ENCODE results near the gene TOB2.

Gene TOB2

GRCh38 chr22:41431656-41432055 is 14.9 kb downstream of the TOB2 start:
- no peak overlapping the region for H3K27ac ChIP-seq (ENCODE audit: low read depth, low read length)
- no peak overlapping the region for H3K4me2 ChIP-seq (ENCODE audit: low read depth, low read length, poor library complexity, severe bottlenecking)
- H4K20me1 ChIP-seq (ENCODE audit: low read depth, low read length), result no peaks in the 10 kb centered on the region
- H3K9me2 ChIP-seq (replicated peaks; ENCODE audit: insufficient read depth, low read length), result no peaks in the 10 kb centered on the region
- H3F3A ChIP-seq (ENCODE audit: insufficient read depth), result no peaks in the 10 kb centered on the region
- no peak overlapping the region for H2AFZ ChIP-seq (ENCODE audit: low read depth, low read length, severe bottlenecking)
- TF ChIP-seq CTCF (IDR thresholded peaks at IDR 0.05; ENCODE audit: insufficient read depth, low read length, poor library complexity, severe bottlenecking) (no peak), EZH2phosphoT487 (conservative IDR thresholded peaks at IDR 0.05; ENCODE audit: low read length) (no peak)
- no peaks in the 10 kb centered on the region for H3K9me3 ChIP-seq (ENCODE audit: insufficient read depth, low read length)
- H3K9ac ChIP-seq (ENCODE audit: low read length), result no peak overlapping the region
- H3K36me3 ChIP-seq (ENCODE audit: low read length), result no peaks in the 10 kb centered on the region
- H3K79me2 ChIP-seq (ENCODE audit: insufficient read depth, low read length), result peaks cover 12% of the 10 kb centered on the region; the same call in 1 of the 2 replicates
- H3K4me3 ChIP-seq (ENCODE audit: insufficient read depth, low read length, poor library complexity, severe bottlenecking), result no peak overlapping the region
- H3K27me3 ChIP-seq (ENCODE audit: low read length), result no peaks in the 10 kb centered on the region

DNA sequence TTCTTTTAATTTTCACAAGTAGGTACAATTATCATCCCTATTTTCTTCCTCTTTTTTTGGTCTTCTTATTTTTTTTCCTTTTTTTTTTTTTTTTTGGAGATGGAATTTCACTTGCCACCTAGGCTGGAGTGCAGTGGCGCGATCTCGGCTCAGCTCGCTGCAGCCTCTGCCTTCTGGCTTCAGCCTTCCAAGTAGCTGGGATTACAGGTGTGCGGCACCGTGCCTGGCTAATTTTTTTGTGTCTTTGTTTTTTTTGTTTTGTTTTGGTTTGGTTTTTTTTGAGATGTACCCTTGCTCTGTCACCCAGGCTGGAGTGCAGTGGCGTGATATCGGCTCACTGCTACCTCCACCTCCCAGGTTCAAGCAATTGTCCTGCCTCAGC is 16.7 kb downstream of the TOB2 start:
- TF ChIP-seq CTCF (IDR thresholded peaks at IDR 0.05; ENCODE audit: insufficient read depth, low read length, poor library complexity, severe bottlenecking) (no peak), EZH2phosphoT487 (conservative IDR thresholded peaks at IDR 0.05; ENCODE audit: low read length) (no peak)

DNA sequence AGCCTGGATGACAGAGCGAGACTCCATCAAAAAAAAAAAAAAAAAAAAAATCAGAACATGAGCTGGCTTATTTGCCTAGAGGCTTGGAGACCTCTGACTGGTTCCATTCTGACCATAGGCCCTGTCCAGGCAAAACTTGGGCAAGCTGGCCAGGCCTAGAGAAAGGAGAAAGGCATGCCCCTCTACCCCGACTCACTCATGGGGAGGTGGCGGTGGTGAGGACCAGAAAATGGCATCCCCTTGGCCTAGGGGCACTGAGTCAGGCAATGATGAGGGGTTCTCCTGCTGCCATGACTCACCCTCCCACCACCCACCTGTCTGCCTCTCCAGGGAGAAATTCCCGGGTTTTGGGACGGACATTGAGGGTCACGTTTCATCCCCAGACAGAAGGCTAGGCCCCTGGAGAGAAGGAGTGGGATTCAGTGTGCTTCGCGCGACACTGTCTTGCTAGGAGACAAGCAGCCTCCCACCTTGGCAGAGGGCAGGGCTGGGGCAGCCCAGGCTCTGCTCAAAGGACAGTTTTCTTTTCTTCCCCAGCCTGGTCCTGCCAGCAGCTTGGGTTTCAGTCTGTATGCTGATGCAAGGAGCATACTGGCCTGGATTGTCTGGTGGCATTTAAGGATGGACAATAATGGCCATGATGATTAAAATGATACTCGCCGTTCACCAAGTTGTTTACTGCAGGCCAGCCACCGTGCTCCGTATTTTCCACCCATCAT is 17.2 kb downstream of the TOB2 start:
- no peaks in the 10 kb centered on the region for H3K9me2 ChIP-seq (replicated peaks; ENCODE audit: insufficient read depth, low read length)
- no peaks in the 10 kb centered on the region for H3K9me3 ChIP-seq (ENCODE audit: insufficient read depth, low read length)
- H4K20me1 ChIP-seq (ENCODE audit: low read depth, low read length), result no peaks in the 10 kb centered on the region
- H3K27ac ChIP-seq (ENCODE audit: low read depth, low read length), result no peak overlapping the region
- H3K4me2 ChIP-seq (ENCODE audit: low read depth, low read length, poor library complexity, severe bottlenecking), result no peak overlapping the region
- H3F3A ChIP-seq (ENCODE audit: insufficient read depth), result no peaks in the 10 kb centered on the region
- TF ChIP-seq CTCF (IDR thresholded peaks at IDR 0.05; ENCODE audit: insufficient read depth, low read length, poor library complexity, severe bottlenecking) (no peak), EZH2phosphoT487 (conservative IDR thresholded peaks at IDR 0.05; ENCODE audit: low read length) (no peak)
- H3K9ac ChIP-seq (ENCODE audit: low read length), result no peak overlapping the region
- no peaks in the 10 kb centered on the region for H3K79me2 ChIP-seq (ENCODE audit: insufficient read depth, low read length)
- no peak overlapping the region for H3K4me3 ChIP-seq (ENCODE audit: insufficient read depth, low read length, poor library complexity, severe bottlenecking)
- no peaks in the 10 kb centered on the region for H3K36me3 ChIP-seq (ENCODE audit: low read length)
- H3K27me3 ChIP-seq (ENCODE audit: low read length), result no peaks in the 10 kb centered on the region
- no peak overlapping the region for H2AFZ ChIP-seq (ENCODE audit: low read depth, low read length, severe bottlenecking)

More for the DNA sequence above, 16.7 kb downstream of the TOB2 start:
- no peaks in the 10 kb centered on the region for H3K9me3 ChIP-seq (ENCODE audit: insufficient read depth, low read length)
- H3K36me3 ChIP-seq (ENCODE audit: low read length), result no peaks in the 10 kb centered on the region
- H3K79me2 ChIP-seq (ENCODE audit: insufficient read depth, low read length), result no peaks in the 10 kb centered on the region
- no peak overlapping the region for H3K4me2 ChIP-seq (ENCODE audit: low read depth, low read length, poor library complexity, severe bottlenecking)
- H3F3A ChIP-seq (ENCODE audit: insufficient read depth), result no peaks in the 10 kb centered on the region
- H3K27ac ChIP-seq (ENCODE audit: low read depth, low read length), result no peak overlapping the region
- no peak overlapping the region for H3K9ac ChIP-seq (ENCODE audit: low read length)
- H2AFZ ChIP-seq (ENCODE audit: low read depth, low read length, severe bottlenecking), result no peak overlapping the region
- H4K20me1 ChIP-seq (ENCODE audit: low read depth, low read length), result no peaks in the 10 kb centered on the region
- no peak overlapping the region for H3K4me3 ChIP-seq (ENCODE audit: insufficient read depth, low read length, poor library complexity, severe bottlenecking)
- H3K27me3 ChIP-seq (ENCODE audit: low read length), result no peaks in the 10 kb centered on the region
- no peaks in the 10 kb centered on the region for H3K9me2 ChIP-seq (replicated peaks; ENCODE audit: insufficient read depth, low read length)
